Activated naive CD4-positive, alpha-beta T cell treated with Interleukin-2 at 50 U/mL for 16 hours (primary cell): ENCODE measurements around the gene DCST2.

Experiments
- DNase-seq: peaks from one replicate; pipeline ENCODE4 v3.0.0-alpha.2; 2020

The DCST2 gene

GRCh38 chr1:155033524-155033923 is at the start of gene DCST2, which contains the start of gene DCST1:
DCST2 (minus strand) TSS chr1:155033781; CDS start chr1:155033701, 80 bp downstream.
DCST1 (plus strand) TSS chr1:155033824; CDS start chr1:155034037, 213 bp downstream.
- DNase-seq: no peak

GRCh38 chr1:155083052-155083541 is 49.5 kb upstream of the DCST2 start:
- no peak for DNase-seq

- peak; percentile 46 for DNase-seq
These were observed 48.9 kb upstream of the DCST2 start for GRCh38 chr1:155082301-155083051.

- peak; percentile 42 for DNase-seq
These were observed 48.1 kb upstream of the DCST2 start for GRCh38 chr1:155081472-155082300.

- peak; percentile 42 for DNase-seq
These were observed 47.0 kb upstream of the DCST2 start for GRCh38 chr1:155080312-155081228.

GRCh38 chr1:155079487-155080311 is 46.1 kb upstream of the DCST2 start:
- no peak for DNase-seq

- DNase-seq: no peak
These were observed 45.6 kb upstream of the DCST2 start for GRCh38 chr1:155079210-155079486.

GRCh38 chr1:155078469-155079209 is 45.1 kb upstream of the DCST2 start, which contains the start of gene EFNA3:
EFNA3 (plus strand) TSS chr1:155078837; CDS start chr1:155078942, 105 bp downstream.
- DNase-seq: peak; percentile 68

GRCh38 chr1:155077758-155078445 is 44.3 kb upstream of the DCST2 start:
- no peak for DNase-seq

GRCh38 chr1:155077346-155077745 is 43.8 kb upstream of the DCST2 start:
- no peak for DNase-seq

GRCh38 chr1:155076371-155076770 is 42.8 kb upstream of the DCST2 start:
- no peak for DNase-seq

GRCh38 chr1:155075535-155075934 is 42.0 kb upstream of the DCST2 start:
- DNase-seq: no peak

- DNase-seq: no peak
These were observed 40.0 kb upstream of the DCST2 start for GRCh38 chr1:155073377-155074242.

- no peak for DNase-seq
These were observed 39.1 kb upstream of the DCST2 start for GRCh38 chr1:155072531-155073289.

- DNase-seq: no peak
These were observed 38.1 kb upstream of the DCST2 start for GRCh38 chr1:155071701-155072100.

GRCh38 chr1:155070721-155071569 is 37.4 kb upstream of the DCST2 start:
- DNase-seq: peak; percentile 79

GRCh38 chr1:155070158-155070621 is 36.6 kb upstream of the DCST2 start:
- no peak for DNase-seq
